Measurements from ENCODE around the gene AMY1B.
"Not testable (repeated sequence)": the region's sequence is repeated elsewhere in the genome, so short reads cannot be mapped to it uniquely, and the experiment has no call there.

Gene AMY1B

GRCh38 chr1:103696110-103696509, at the start of gene AMY1B:
Gene AMY1B (minus strand): TSS chr1:103696210. CDS start chr1:103695639, 571 bp downstream.
- not testable (repeated sequence) for DNase-seq

GRCh38 chr1:103745040-103745439, 49.0 kb upstream of the AMY1B start:
- not testable (repeated sequence) for DNase-seq

GRCh38 chr1:103744449-103744848, 48.4 kb upstream of the AMY1B start:
- DNase-seq: not testable (repeated sequence)

GRCh38 chr1:103738031-103738430, 42.0 kb upstream of the AMY1B start:
- DNase-seq: not testable (repeated sequence)

- DNase-seq: not testable (repeated sequence)
Observed at GRCh38 chr1:103735334-103735733, 39.3 kb upstream of the AMY1B start.

- not testable (repeated sequence) for DNase-seq
Observed at GRCh38 chr1:103721473-103721872, 25.5 kb upstream of the AMY1B start.

- DNase-seq: not testable (repeated sequence)
Observed at GRCh38 chr1:103717404-103717803, 21.4 kb upstream of the AMY1B start.

GRCh38 chr1:103710381-103710780, 14.4 kb upstream of the AMY1B start:
- not testable (repeated sequence) for DNase-seq

- DNase-seq: not testable (repeated sequence)
Observed at GRCh38 chr1:103707670-103708069, 11.7 kb upstream of the AMY1B start.

GRCh38 chr1:103701256-103701655, 5.2 kb upstream of the AMY1B start:
- DNase-seq: not testable (repeated sequence)

GRCh38 chr1:103700669-103701068, 4.7 kb upstream of the AMY1B start:
- DNase-seq: not testable (repeated sequence)

GRCh38 chr1:103697430-103697829, 1.4 kb upstream of the AMY1B start:
- not testable (repeated sequence) for DNase-seq

GRCh38 chr1:103676335-103676734, 19.7 kb downstream of the AMY1B start:
- DNase-seq: not testable (repeated sequence)

GRCh38 chr1:103655460-103655859, 40.5 kb downstream of the AMY1B start, which contains the start of gene AMY1A:
Gene AMY1A (plus strand): TSS chr1:103655760. CDS start chr1:103656331, 571 bp downstream.
- not testable (repeated sequence) for DNase-seq

GRCh38 chr1:103654133-103654532, 41.9 kb downstream of the AMY1B start:
- not testable (repeated sequence) for DNase-seq

GRCh38 chr1:103650889-103651288, 45.1 kb downstream of the AMY1B start:
- DNase-seq: not testable (repeated sequence)

GRCh38 chr1:103650305-103650704, 45.7 kb downstream of the AMY1B start:
- not testable (repeated sequence) for DNase-seq

- DNase-seq: not testable (repeated sequence)
Observed at GRCh38 chr1:103643908-103644307, 52.1 kb downstream of the AMY1B start.

GRCh38 chr1:103641194-103641593, 54.8 kb downstream of the AMY1B start:
- DNase-seq: not testable (repeated sequence)
